Testis (tissue), 3 donors: ENCODE data around the gene SMIM13. TPM values are rescaled to one million over a fixed set of nuclear protein-coding genes. Genes with fewer than 3 reads are reported as not detected.
"Not testable (repeated sequence)": the region's sequence is repeated elsewhere in the genome, so short reads cannot be mapped to it uniquely, and the experiment has no call there.

Experiments
- DNase-seq: peaks from one replicate; pipeline ENCODE4 v3.0.0-alpha.2; 2019
- H3K27ac ChIP-seq, 2 donors: fragments of 200-600 bp; sonication (generic); one replicate each; pipeline ENCODE4 v1.5.1; 2019
- H3K27me3 ChIP-seq: fragments of 200-600 bp; sonication (generic); one replicate; pipeline ENCODE4 v1.5.1; 2019
- H3K36me3 ChIP-seq: fragments of 200-600 bp; sonication (generic); one replicate; pipeline ENCODE4 v1.5.1; 2017; ENCODE audit warnings: low read depth; ENCODE audit errors: missing control alignments
- H3K4me1 ChIP-seq: fragments of 200-600 bp; sonication (generic); one replicate; pipeline ENCODE4 v1.5.1; 2019
- H3K4me3 ChIP-seq, 2 donors: fragments of 200-600 bp; sonication (generic); one replicate each; pipeline ENCODE4 v1.5.1; 2017 to 2019
- H3K9me3 ChIP-seq: fragments of 200-600 bp; sonication (generic); one replicate; pipeline ENCODE4 v1.5.1; 2017
- POLR2A ChIP-seq: fragments of 450-650 bp; IDR thresholded peaks from one replicate; pipeline ENCODE4 v1.6.1; 2017; ENCODE audit warnings: antibody characterized with exemption, mild to moderate bottlenecking, moderate library complexity
- WGBS, 2 donors: methylation state at CpG; one replicate each; pipeline ENCODE4 v1.1.5; 2018; 5-methylcytosine and 5-hydroxymethylcytosine counted together
- intact Hi-C: fragments of 100-400 bp; cut with DNase I; formaldehyde crosslinking; loops from one replicate; pipeline ENCODE4 v1.15.1; 2023; ENCODE audit warnings: low total_unique reads
- polyA plus RNA-seq: library from polyadenylated mRNA; stranded (reverse); fragments of 350-450 nt; fragmentation: Illumina TruSeq; extraction: RNeasy Lipid Tissue Mini Kit (QIAGEN cat#74804); gene quantifications from one replicate; pipeline ENCODE4 v1.2.3, GENCODE V29; 2014; ENCODE audit warnings: low read depth, low replicate concordance; ENCODE audit not compliant: insufficient read depth
- total RNA-seq, 2 donors: library from RNA; depleted of rRNA; stranded (reverse); fragments of >200 nt; gene quantifications; one replicate each; pipeline ENCODE4 v1.2.3, GENCODE V29; 2016
- TF ChIP-seq, protein P1 (sequence below), 3 experiments: fragments of 450-650 bp in 2 of 3; fragments of 200-600 bp in 1 of 3; sonication (generic) in 1 of 3; IDR thresholded peaks; one replicate each; pipeline ENCODE4 v1.5.1; 2016 to 2019; ENCODE audit warnings: antibody characterized with exemption in 3 of 3, mild to moderate bottlenecking in 2 of 3, moderate library complexity in 1 of 3

SMIM13 gene
- total and polyA plus RNA-seq, 3 donors from 2014 or later = 7.2 to 13.2 (median 8.9) TPM

DNA sequence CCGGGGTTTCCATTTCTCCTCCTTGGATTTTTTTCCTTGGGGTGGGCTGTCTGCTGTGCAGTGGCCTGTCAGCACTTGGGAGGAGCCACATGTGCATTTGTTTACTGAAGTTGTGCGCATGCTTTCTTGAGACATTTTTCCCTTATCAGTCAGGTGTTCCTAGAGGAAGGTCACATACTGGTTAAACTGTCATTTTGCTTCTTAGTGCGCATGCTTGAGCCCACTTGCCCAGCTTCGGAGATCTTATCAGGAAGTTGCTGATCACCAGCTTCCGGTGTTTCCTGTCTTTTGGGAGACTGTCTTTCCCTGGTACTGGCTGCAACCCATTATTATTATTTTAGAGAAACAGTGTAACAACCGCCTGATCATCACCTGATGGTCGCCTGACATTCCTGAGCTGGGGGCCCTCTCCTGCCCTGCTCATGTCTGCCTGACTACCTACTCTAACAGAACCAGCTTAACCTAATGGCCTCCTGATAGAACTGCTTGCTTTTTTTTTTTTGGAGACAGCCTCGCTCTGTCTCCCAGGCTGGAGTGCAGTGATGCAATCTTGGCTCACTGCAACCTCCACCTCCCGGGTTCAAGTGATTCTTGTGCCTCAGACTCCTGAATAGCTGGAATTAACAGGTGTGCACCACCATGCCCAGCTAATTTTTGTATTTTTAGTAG is 18.3 kb downstream of the SMIM13 start:
- Histone ChIP-seq H3K9me3 (no peaks in the 10 kb centered on the region), H3K4me3 (no peak overlapping the region), H3K36me3 (no peaks in the 10 kb centered on the region), H3K27me3 (no peaks in the 10 kb centered on the region), H3K4me1 (peaks cover 3% of the 10 kb centered on the region), H3K27ac (no peak overlapping the region)
- intact Hi-C loops = no loop called here
- no peak for DNase-seq
- no peak for TF ChIP-seq POLR2A
- TF ChIP-seq, protein P1, sequence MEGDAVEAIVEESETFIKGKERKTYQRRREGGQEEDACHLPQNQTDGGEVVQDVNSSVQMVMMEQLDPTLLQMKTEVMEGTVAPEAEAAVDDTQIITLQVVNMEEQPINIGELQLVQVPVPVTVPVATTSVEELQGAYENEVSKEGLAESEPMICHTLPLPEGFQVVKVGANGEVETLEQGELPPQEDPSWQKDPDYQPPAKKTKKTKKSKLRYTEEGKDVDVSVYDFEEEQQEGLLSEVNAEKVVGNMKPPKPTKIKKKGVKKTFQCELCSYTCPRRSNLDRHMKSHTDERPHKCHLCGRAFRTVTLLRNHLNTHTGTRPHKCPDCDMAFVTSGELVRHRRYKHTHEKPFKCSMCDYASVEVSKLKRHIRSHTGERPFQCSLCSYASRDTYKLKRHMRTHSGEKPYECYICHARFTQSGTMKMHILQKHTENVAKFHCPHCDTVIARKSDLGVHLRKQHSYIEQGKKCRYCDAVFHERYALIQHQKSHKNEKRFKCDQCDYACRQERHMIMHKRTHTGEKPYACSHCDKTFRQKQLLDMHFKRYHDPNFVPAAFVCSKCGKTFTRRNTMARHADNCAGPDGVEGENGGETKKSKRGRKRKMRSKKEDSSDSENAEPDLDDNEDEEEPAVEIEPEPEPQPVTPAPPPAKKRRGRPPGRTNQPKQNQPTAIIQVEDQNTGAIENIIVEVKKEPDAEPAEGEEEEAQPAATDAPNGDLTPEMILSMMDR (IDR thresholded peaks at IDR 0.05) = no peak
- WGBS, 2 donors = 63 to 73% methylated on average over 9 of the region's 9 CpGs

DNA sequence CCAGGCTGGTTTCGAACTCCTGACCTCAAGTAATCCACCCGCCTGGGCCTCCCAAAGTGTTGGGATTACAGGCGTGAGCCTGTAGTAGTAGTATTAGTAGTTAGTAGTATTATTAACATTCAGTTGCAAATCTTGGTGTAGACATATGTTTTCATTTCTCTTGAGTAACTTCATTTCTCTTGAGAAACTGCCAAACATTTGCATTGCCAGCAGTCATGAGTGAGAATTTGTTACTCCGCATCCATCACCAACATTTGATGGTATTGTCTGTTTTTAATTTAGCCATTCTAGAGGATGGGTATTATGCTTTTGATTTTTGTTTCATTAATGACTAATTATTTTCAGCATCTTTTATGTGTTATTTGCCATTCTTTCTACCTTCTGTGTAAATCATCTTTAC is 19.4 kb downstream of the SMIM13 start:
- H3K27ac ChIP-seq = no peak overlapping the region
- H3K4me3 ChIP-seq = no peak overlapping the region
- no peak for TF ChIP-seq POLR2A
- TF ChIP-seq, protein P1 (IDR thresholded peaks at IDR 0.05) = no peak
- no peaks in the 10 kb centered on the region for H3K9me3 ChIP-seq
- intact Hi-C loops = no loop called here
- peaks cover 3% of the 10 kb centered on the region for H3K4me1 ChIP-seq
- no peaks in the 10 kb centered on the region for H3K36me3 ChIP-seq
- no peaks in the 10 kb centered on the region for H3K27me3 ChIP-seq
- DNase-seq = no peak
- WGBS, 2 donors = 97 to 99% methylated on average over 4 of the region's 4 CpGs

DNA sequence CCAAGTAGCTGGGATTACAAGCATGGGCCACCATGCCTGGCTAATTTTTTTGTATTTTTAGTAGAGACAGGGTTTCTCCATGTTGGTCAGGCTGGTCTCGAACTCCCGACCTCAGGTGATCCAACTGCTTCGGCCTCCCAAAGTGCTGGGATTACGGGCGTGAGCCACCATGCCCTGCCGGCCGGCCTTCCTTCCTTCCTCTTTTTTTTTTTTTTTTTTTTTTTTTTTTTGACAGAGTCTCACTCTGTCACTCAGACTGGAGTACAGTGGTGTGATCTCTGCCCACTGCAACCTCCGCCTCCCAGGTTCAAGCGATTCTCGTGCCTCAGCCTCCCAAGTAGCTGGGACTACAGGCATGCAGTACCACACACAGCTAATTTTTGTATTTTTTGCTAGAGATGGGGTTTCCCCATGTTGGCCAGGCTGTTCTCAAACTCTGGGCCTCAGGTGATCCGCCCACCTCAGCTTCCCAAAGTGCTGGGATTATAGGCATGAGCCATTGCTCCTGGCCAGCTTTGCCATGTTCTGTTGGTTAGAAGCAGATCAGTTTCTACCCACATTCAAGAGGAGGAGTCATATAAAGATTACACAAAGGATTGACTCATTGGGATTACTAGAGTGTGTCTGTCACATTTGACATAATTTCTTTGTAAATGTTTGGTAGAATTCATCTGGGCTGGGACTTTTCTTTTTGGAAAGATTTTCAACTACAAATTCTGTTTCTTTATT is 22.3 kb downstream of the SMIM13 start:
- intact Hi-C loops, DNase-seq, H3K9me3 ChIP-seq, H3K27me3 ChIP-seq, H3K27ac ChIP-seq, H3K36me3 ChIP-seq, H3K4me3 ChIP-seq, H3K4me1 ChIP-seq: not testable (repeated sequence)
- 89 to 91% methylated on average over 11 of the region's 11 CpGs for WGBS, 2 donors

DNA sequence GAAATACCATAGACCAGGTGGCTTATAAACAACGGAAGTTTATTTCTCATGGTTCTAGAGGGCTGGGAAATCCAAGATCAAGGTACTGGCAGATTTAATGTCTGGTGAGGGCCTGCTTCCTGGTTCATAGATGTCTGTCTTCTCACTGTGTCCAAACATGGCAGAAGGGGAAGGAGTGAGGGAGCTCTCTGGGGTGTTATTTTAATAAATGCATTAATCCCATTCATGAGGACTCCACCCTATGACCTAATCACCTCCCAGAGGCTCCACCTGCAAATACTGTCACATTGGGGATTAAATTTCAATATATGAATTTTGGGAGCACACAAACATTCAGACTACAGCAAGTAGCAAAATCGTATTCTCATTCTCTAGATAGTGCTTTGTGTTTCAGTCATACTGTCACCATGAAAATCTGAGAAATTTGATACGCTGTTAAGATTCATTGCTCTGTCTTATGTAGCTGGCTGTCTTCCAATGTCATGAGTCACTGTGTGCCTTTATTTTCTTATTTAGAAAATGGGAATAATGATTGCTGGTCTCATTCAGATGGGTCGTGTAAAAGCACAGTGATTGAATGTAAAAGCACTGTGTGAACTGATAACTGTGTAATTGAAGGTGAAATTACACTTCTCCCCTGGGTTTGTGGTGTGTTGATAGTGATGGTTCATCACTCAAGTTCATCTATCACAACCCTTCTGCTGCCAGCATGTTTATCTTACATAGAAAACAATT is 26.8 kb downstream of the SMIM13 start:
- no peaks in the 10 kb centered on the region for H3K4me1 ChIP-seq
- intact Hi-C loops = no loop called here
- no peaks in the 10 kb centered on the region for H3K9me3 ChIP-seq
- DNase-seq = no peak
- H3K4me3 ChIP-seq = no peak overlapping the region
- 73 to 76% methylated on average over 4 of the region's 4 CpGs for WGBS, 2 donors
- no peaks in the 10 kb centered on the region for H3K36me3 ChIP-seq
- H3K27me3 ChIP-seq = no peaks in the 10 kb centered on the region
- no peak overlapping the region for H3K27ac ChIP-seq
- TF ChIP-seq POLR2A = no peak
- TF ChIP-seq, protein P1 (IDR thresholded peaks at IDR 0.05) = no peak

DNA sequence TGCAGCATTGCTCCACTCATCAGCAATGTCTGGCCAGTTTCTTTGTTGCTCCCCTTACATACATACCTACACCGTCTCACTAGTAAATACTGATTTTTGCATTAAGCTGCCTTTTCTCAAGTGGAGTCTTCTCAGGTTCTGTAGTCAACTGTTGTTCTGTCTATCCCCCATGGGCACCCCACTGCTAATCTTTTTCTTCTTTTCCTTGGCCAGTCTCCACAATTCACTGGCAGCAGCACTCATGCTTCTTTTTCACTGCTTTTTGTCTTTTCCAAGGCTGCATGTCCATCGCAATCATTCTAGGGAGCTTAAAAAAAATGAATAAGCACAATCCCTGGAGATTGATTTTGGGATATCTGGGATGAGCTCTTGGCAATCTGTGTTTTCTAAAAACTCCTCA is 28.2 kb downstream of the SMIM13 start:
- 45 to 57% methylated on average over 2 of the region's 2 CpGs for WGBS, 2 donors
- intact Hi-C loops = no loop called here
- no peaks in the 10 kb centered on the region for H3K4me1 ChIP-seq
- no peak for DNase-seq
- H3K27ac ChIP-seq = no peak overlapping the region
- no peaks in the 10 kb centered on the region for H3K27me3 ChIP-seq
- H3K36me3 ChIP-seq = no peaks in the 10 kb centered on the region
- TF ChIP-seq, protein P1 (IDR thresholded peaks at IDR 0.05) = no peak
- TF ChIP-seq POLR2A = no peak
- no peak overlapping the region for H3K4me3 ChIP-seq
- H3K9me3 ChIP-seq = no peaks in the 10 kb centered on the region
